C4-2B (cell line): Measurements from ENCODE around the gene JUND.
"Not testable (repeated sequence)": the region's sequence is repeated elsewhere in the genome, so short reads cannot be mapped to it uniquely, and the experiment has no call there.

Source experiments
- CTCF ChIP-seq: fragments of 450-650 bp; conservative IDR thresholded peaks from 2 replicates; pipeline ENCODE4 v1.5.1; 2017; ENCODE audit warnings: mild to moderate bottlenecking
- ZFX ChIP-seq: fragments of 450-650 bp; IDR thresholded peaks from 2 replicates; pipeline ENCODE4 v1.6.1; 2017

- not testable (repeated sequence) for TF ChIP-seq CTCF, ZFX
These were observed 42.9 kb upstream of the JUND start for GRCh38 chr19:18324373-18324731.
